GM18505 (cell line): Measurements from ENCODE around the gene PPM1F.
"Not testable (repeated sequence)": the region's sequence is repeated elsewhere in the genome, so short reads cannot be mapped to it uniquely, and the experiment has no call there.

Experiments
- ATAC-seq: cut with Tn5 transposase; IDR thresholded peaks from one replicate; pipeline ENCODE4 v1.9.1; 2021; ENCODE audit not compliant: unreplicated experiment
- POLR2A ChIP-seq: IDR thresholded peaks from 4 replicates; pipeline ENCODE4 v1.6.1; 2011; ENCODE audit warnings: borderline replicate concordance; ENCODE audit not compliant: insufficient read depth, insufficient read length; ENCODE audit errors: extremely low read depth

Gene PPM1F

DNA sequence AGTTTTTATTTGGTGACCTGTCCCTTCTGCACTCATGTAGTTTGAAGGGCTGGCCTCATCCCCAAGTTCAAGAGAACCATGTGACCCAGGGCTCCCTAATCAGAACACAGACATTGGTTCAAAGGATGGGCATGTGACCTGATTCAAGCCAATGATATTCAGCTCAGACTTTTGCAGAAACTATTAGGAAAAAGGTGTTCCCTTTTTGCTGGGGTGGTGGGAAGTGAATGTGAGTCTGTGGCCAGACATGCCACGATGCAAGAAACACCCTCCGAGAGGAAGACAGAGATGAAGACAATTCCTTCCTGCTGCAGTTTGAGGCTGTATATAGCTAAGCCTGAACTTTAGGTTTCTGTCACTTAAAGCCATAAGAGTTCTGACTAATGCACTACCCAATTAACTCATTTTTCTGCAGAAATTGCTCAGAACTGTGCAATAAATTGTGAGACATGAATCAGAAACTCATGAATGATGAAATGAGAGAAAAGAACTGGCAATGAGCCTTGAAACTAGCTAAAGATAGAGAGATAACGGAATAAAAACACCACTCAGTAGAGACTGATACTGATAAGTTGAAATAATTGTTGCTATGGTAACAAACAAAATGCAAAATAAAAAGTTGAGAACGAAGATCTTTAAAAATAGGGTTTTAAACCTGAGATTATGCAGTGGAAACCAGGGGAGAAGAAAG, 76.0 kb downstream of the PPM1F start:
- no peak for ATAC-seq

GRCh38 chr22:21874953-21875352, 77.7 kb downstream of the PPM1F start:
- not testable (repeated sequence) for ATAC-seq

More for the DNA sequence above, 76.0 kb downstream of the PPM1F start:
- no peak for TF ChIP-seq POLR2A

- no peak for ATAC-seq
- no peak for TF ChIP-seq POLR2A
Observed at GRCh38 chr22:21873619-21874018, 79.0 kb downstream of the PPM1F start.

GRCh38 chr22:21872741-21873140, 79.9 kb downstream of the PPM1F start:
- ATAC-seq, result not testable (repeated sequence)
